Dermis lymphatic vessel endothelial cell (primary cell): ENCODE results near the gene RGS4. TPM values are rescaled to one million over a fixed set of nuclear protein-coding genes. Genes with fewer than 3 reads are reported as not detected.

Experiments used
- total RNA-seq: library from RNA; depleted of rRNA; stranded (reverse); fragments of >200 nt; gene quantifications from 2 replicates; pipeline ENCODE4 v1.2.1, GENCODE V29; 2014

The RGS4 gene
- total RNA-seq, result 1.2 and 12.6 TPM in 2 replicates

GRCh38 chr1:163069142-163069541 lies at the start of gene RGS4:
Gene RGS4, plus strand, starts transcription at chr1:163069361. Its CDS starts 124 bp downstream, at chr1:163069485.

Other genes starting within 250 kb of the RGS4 start
- gene CCDC190, start 208.2 kb upstream of the RGS4 start, total RNA-seq, result 0.11 TPM in 1 of 2 replicates, not detected in the other
- gene RGS5, start 133.6 kb downstream of the RGS4 start, total RNA-seq, result 0.54 and 0.77 TPM in 2 replicates